Esophagus squamous epithelium (tissue), 4 donors: ENCODE results near the gene NIPBL.

Source experiments
- POLR2A ChIP-seq, 4 donors: fragments of 450-650 bp; IDR thresholded peaks; one replicate each; pipeline ENCODE4 v1.6.1; 2017; ENCODE audit warnings: antibody characterized with exemption in 4 of 4, mild to moderate bottlenecking in 4 of 4, moderate library complexity in 3 of 4
- TF ChIP-seq, protein P1 (sequence below), 6 experiments: fragments of 450-650 bp in 4 of 6; fragments of 200-600 bp in 2 of 6; sonication (generic) in 2 of 6; IDR thresholded peaks; one replicate each; pipeline ENCODE4 v1.5.1; 2016 to 2019; ENCODE audit warnings: antibody characterized with exemption in 6 of 6, mild to moderate bottlenecking in 4 of 6, moderate library complexity in 4 of 6

DNA sequence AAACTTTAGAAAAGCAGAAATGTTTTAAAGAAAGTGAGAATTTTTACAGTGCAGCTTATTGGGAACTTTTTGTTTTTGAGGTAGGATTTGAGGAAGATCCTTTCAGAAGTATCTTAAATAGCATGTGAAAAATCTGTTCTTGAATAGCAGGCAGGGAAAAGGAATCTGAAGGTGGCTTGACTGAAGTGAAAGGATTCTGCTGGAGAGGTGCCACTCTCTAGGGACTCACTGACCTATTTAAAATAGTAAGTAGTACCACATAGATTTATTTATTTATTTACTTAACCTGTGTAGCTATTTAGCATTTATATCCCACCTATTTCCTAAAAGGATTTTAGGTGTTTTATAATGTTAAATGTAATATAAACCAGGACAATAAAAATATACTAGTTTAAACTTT lies 69.1 kb downstream of the NIPBL start:
- TF ChIP-seq, protein P1, sequence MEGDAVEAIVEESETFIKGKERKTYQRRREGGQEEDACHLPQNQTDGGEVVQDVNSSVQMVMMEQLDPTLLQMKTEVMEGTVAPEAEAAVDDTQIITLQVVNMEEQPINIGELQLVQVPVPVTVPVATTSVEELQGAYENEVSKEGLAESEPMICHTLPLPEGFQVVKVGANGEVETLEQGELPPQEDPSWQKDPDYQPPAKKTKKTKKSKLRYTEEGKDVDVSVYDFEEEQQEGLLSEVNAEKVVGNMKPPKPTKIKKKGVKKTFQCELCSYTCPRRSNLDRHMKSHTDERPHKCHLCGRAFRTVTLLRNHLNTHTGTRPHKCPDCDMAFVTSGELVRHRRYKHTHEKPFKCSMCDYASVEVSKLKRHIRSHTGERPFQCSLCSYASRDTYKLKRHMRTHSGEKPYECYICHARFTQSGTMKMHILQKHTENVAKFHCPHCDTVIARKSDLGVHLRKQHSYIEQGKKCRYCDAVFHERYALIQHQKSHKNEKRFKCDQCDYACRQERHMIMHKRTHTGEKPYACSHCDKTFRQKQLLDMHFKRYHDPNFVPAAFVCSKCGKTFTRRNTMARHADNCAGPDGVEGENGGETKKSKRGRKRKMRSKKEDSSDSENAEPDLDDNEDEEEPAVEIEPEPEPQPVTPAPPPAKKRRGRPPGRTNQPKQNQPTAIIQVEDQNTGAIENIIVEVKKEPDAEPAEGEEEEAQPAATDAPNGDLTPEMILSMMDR (IDR thresholded peaks at IDR 0.05): no peak
- no peak for TF ChIP-seq POLR2A (IDR thresholded peaks at IDR 0.05)
